ENCODE data around the gene KIF13A. TPM values are rescaled to one million over a fixed set of nuclear protein-coding genes. Genes with fewer than 3 reads are reported as not detected.

Gene KIF13A
- total RNA-seq, 1 donor from 2014 or later, result 44.4 TPM

DNA sequence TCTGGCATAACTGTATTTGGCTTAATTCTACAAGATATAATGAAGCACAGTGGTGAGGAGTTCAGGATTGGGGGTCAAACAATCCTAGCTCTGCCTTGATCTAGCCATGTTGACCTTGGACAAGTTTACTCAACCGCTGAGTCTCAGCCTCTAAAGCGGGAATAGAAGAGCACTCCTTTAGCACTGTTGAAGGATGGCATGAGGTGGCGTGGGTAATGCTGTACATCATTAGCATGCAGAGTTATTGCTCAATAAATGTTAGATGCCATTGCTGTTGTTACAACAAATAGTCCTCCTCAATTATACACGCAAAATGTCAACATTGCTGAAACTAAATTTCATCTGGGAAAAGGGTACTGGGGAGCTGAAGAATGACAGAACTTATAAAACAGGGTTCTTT is 78.6 kb downstream of the KIF13A start:
- H3K36me3 Mint-ChIP-seq (ENCODE audit: insufficient read depth), result no peaks in the 10 kb centered on the region

DNA sequence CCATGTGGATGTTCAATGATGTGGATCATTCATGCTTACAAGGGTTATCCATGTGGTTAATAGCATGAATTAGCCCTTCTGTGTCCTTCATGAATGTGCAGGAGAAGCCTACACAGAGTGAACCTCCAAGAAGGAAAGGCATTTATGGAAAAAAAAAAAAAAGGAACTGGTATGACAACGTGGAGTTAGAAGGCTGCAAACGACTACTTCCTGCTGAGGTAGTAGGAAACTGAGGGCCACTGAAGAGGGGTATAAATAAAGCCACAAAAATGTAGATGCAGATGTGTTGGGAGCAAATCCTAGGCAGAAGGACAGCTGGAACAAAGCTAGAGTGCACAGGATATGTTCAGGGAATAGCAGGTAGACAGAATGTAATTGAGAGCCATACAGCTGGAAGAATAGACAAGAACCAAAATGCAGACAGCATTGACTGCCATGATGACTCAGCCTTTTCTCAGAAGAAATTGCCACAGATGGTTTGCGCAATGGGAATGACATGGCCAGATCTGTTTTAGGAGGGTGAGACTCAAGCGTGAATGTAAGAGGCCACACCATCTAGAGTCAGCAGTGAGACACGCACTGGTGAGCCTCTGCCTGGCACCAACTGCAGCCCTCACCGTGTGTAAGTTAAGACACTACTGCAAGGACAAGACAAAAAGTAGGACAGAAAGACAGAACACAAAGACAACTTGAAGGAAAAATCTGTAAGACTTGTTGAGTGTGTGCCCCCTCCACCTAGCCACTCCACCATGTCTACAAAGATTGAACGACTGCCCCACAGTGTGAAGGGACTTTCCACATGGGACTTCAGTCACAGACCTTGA is 79.8 kb downstream of the KIF13A start:
- Mint-ChIP-seq H3K4me3 (ENCODE audit: low read depth) (no peak overlapping the region), H3K27ac (peak overlapping the region; percentile 7), H3K9me3 (ENCODE audit: low read depth) (peaks cover 4% of the 10 kb centered on the region), H3K36me3 (ENCODE audit: insufficient read depth) (no peaks in the 10 kb centered on the region), H3K4me1 (ENCODE audit: low read depth) (peaks cover 3% of the 10 kb centered on the region), H3K27me3 (no peaks in the 10 kb centered on the region)
- DNase-seq (ENCODE audit: low spot score, unreplicated experiment), result no peak
- TF ChIP-seq, protein P1, sequence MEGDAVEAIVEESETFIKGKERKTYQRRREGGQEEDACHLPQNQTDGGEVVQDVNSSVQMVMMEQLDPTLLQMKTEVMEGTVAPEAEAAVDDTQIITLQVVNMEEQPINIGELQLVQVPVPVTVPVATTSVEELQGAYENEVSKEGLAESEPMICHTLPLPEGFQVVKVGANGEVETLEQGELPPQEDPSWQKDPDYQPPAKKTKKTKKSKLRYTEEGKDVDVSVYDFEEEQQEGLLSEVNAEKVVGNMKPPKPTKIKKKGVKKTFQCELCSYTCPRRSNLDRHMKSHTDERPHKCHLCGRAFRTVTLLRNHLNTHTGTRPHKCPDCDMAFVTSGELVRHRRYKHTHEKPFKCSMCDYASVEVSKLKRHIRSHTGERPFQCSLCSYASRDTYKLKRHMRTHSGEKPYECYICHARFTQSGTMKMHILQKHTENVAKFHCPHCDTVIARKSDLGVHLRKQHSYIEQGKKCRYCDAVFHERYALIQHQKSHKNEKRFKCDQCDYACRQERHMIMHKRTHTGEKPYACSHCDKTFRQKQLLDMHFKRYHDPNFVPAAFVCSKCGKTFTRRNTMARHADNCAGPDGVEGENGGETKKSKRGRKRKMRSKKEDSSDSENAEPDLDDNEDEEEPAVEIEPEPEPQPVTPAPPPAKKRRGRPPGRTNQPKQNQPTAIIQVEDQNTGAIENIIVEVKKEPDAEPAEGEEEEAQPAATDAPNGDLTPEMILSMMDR (IDR thresholded peaks at IDR 0.05; ENCODE audit: unreplicated experiment), result no peak

More for the DNA sequence above, 78.6 kb downstream of the KIF13A start:
- no peak overlapping the region for H3K27ac Mint-ChIP-seq
- H3K4me1 Mint-ChIP-seq (ENCODE audit: low read depth), result peaks cover 3% of the 10 kb centered on the region
- no peaks in the 10 kb centered on the region for H3K27me3 Mint-ChIP-seq
- TF ChIP-seq, protein P1 (IDR thresholded peaks at IDR 0.05; ENCODE audit: unreplicated experiment), result no peak
- peaks cover 4% of the 10 kb centered on the region for H3K9me3 Mint-ChIP-seq (ENCODE audit: low read depth)
- no peak overlapping the region for H3K4me3 Mint-ChIP-seq (ENCODE audit: low read depth)
- DNase-seq (ENCODE audit: low spot score, unreplicated experiment), result no peak

DNA sequence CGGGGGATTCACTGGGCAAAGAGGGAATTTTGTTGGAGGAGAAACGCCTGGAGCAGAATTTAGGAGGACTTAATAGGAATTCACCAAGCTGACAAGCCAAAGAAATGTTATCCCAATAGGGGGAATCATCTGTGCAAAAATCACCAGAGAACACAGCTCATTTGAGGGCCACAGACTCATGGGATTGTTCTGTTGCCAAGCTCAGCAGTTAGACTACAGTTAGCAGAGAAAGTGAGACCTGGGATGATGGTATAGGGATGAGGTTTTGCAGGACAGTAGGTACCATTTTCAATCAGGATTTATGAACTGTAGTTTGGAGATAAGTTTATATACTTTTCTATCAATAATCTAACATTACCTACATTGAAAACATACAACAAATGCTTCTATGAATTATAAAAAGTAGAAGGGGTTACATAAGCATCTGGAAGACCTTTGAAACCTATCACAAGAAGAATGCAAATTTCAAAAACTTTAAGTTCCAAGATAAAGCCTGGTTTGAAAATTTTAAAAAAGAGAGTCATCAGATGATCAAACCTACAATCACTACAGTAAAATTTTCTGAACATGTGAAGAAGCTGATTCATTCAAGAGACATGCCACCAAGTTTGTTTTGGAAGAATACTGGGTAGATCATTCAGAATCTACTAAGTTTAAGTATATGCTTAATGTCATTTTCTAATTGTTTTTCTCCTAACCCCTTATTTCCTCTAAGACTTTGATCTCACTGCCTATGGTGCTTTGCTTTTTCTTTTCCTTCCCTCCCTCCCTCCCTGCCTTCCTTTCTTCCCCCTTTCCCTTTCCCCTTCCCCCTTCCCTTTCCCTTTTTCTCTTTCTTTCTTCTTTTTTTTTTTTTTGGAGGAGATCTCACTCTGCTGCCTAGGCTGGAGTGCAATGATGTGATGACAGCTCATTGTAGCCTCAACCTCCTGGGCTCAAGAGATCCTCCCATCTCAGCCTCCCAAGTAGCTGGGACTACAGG is 81.5 kb downstream of the KIF13A start:
- Mint-ChIP-seq H3K27ac (no peak overlapping the region), H3K9me3 (ENCODE audit: low read depth) (peaks cover 4% of the 10 kb centered on the region), H3K4me3 (ENCODE audit: low read depth) (no peak overlapping the region), H3K4me1 (ENCODE audit: low read depth) (peaks cover 3% of the 10 kb centered on the region), H3K36me3 (ENCODE audit: insufficient read depth) (no peaks in the 10 kb centered on the region), H3K27me3 (no peaks in the 10 kb centered on the region)
- TF ChIP-seq, protein P1 (IDR thresholded peaks at IDR 0.05; ENCODE audit: unreplicated experiment), result no peak
- no peak for DNase-seq (ENCODE audit: low spot score, unreplicated experiment)

DNA sequence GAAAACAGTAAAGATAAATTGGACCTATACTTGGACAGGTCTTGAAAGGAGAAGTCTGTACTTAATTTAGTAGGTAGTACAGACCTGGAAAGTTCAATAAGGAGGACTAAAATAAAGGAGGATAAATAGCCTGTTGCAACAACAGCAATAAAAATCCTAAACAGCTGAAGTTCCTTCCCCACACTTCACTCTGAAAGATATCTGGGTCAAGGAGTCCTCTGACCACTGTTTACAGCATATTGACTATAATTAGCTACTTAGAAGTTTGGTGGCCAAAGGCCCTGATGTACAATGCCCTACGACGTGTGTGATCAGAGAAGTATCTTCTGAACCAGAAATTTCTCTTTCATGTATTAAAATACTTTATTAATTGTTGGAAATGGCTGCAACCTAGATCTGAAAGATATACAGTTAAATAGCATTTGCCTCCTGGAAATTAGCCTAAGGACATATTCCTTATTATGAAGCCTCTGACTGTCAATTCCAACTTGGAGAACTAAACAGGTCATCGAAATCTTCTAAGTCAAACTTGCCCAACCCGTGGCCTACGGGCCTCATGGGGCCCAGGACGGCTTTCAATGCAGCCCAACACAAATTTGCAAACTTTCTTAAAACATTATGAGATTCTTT is 82.8 kb downstream of the KIF13A start:
- TF ChIP-seq, protein P1 (IDR thresholded peaks at IDR 0.05; ENCODE audit: unreplicated experiment), result no peak
- no peak overlapping the region for H3K27ac Mint-ChIP-seq

DNA sequence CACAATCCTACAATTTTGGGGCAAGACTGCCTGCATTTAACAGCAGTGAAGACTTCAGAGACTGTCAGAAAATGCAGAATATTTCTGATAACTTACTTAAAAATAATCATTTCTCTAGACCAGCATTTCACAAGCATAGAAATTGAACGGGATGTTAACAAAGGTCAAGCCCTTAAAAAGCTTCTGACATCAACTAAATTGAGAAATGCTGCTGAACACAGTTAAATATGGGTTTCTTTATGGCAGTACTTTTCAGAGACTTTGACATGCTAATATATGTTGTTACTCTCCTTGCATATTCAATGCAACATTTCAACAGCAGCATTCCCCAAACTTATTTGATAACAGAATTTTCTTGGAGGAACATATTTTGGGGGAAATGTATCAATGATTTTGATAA is 84.5 kb downstream of the KIF13A start:
- Mint-ChIP-seq H3K4me3 (ENCODE audit: low read depth) (no peak overlapping the region), H3K27me3 (no peaks in the 10 kb centered on the region), H3K27ac (no peak overlapping the region), H3K9me3 (ENCODE audit: low read depth) (peaks cover 2% of the 10 kb centered on the region), H3K36me3 (ENCODE audit: insufficient read depth) (peaks cover 2% of the 10 kb centered on the region), H3K4me1 (ENCODE audit: low read depth) (peaks cover 3% of the 10 kb centered on the region)
- TF ChIP-seq, protein P1 (IDR thresholded peaks at IDR 0.05; ENCODE audit: unreplicated experiment), result no peak
- DNase-seq (ENCODE audit: low spot score, unreplicated experiment), result no peak

More for the DNA sequence above, 82.8 kb downstream of the KIF13A start:
- DNase-seq (ENCODE audit: low spot score, unreplicated experiment), result no peak
- Mint-ChIP-seq H3K4me3 (ENCODE audit: low read depth) (no peak overlapping the region), H3K4me1 (ENCODE audit: low read depth) (peaks cover 3% of the 10 kb centered on the region), H3K36me3 (ENCODE audit: insufficient read depth) (no peaks in the 10 kb centered on the region), H3K27me3 (no peaks in the 10 kb centered on the region), H3K9me3 (ENCODE audit: low read depth) (peaks cover 4% of the 10 kb centered on the region)
